GM21381 (cell line): ENCODE results near the gene HMCN2.

Experiments used
- ATAC-seq: cut with Tn5 transposase; IDR thresholded peaks from one replicate; pipeline ENCODE4 v1.9.1; 2021; ENCODE audit warnings: mild to moderate bottlenecking, moderate library complexity; ENCODE audit not compliant: unreplicated experiment

Gene HMCN2

DNA sequence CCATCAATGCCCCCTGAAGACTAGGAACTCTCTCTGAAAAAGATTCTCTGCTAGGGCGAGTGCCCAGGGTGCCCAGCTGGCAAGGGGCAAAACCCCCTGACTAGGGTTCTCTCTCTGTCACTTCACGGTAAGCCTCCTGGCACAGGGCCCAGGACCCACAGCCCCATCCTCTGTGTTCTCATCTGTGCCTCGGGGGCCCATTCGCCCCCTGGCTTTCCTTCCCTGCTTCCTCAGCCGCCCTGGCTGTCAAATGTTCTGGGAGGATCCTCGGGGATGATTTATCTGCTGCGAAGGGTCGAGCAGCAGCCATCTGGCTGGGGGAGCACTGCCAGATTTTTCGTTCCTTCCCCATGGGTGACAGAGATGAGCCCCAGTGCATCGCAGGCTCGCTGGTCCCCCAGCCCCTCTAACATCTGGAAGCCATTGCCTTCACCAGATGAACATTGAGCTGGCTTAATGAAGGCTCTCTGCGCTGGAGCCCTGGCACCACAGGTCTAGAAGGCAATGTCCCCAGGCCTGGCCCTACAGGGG is 24.2 kb downstream of the HMCN2 start:
- ATAC-seq = no peak

DNA sequence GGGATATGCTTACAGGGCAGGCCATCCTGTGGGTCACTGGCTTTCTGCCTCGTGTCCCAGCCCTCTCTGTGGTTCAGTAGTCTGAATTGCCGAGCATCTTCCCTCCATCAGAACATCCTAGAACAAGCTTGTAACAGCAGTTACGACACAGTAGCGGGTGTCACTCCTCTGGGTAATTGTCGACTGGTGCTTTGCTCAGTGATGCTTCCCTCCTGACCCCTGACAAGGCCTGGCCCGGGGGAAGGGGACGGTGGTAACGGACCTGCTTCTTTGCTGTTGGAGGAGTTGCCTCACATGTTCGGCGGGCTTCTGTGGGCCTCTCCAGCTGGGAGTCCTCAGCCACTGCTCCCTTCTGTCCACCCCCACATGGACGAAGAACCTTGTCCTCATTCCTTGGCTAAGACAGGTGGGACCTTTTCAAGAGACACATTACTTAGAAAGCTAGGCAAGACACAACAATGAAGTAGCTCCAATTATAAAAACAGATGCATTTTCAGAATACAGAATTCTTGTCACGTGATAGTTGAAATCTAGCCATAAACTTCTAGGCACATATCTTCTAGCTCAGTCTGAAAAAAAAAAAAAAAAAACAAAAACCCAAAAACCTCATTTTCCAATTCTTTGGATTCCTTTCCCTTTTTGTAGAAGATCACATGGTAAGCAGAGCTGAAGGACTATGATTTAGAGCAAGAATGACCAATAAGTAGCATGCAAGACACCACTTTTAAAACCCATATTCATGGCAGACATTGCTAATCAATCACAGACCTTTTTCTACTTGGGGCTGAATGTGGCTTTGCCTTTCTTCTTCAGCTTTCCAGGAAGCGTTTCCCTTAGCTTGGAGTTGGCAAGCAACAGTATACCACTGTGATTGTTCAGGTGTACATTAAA is 25.0 kb downstream of the HMCN2 start:
- no peak for ATAC-seq

DNA sequence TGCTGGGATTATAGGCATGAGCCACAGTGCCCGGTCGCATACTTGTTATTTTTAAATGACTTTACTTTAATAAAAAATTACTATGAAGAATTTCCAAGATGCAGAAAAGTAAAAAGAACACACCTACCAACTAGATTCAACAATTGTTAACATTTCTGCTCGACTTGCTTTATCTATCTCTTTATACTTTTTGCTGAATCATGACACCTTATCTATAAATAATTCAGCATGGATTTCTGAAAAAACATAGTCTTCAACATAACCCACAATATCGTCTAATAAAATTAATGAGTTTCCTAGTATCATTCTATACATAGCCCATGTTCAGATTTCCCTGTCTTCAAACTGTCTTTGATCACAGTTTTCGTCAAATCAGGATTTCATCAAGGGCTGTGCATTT is 25.9 kb downstream of the HMCN2 start:
- no peak for ATAC-seq

DNA sequence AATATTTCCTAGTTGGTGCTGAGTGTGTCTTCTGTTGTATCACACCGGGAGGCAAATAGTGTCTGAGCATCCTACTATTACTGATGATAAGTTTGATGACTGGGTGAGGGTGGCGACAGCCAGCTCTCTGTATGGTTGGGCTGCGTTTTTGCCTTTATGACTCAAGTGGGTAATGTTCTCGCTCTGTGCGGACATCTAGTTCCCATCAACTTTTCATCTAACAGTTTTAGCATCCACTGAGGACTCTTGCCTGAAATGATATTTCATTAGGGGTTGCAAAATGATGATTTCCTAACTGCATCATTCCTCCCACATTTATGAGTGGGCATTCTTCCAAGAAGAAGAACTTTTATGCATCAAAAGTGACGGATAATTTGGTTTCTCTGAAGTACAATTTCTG is 26.5 kb downstream of the HMCN2 start:
- ATAC-seq = no peak

DNA sequence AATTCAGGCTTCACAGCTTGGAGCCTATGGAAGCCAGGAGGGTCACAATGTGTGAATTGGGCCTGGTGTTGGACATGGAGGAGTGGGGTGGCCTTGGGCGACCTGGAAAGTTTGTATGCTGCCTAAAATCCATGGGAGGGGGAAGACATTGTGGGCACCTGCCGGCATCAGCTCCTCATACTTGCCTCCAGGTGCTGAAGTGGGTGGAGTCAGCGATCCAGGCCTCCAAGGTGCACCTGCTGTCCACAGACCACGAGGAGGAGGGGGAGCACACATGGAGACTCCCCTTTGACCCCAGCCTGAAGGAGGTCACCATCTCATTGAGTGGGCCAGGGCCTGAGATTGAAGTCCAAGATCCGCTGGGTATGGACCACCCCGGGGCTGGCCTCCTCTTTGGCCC is 29.1 kb downstream of the HMCN2 start:
- ATAC-seq = no peak

DNA sequence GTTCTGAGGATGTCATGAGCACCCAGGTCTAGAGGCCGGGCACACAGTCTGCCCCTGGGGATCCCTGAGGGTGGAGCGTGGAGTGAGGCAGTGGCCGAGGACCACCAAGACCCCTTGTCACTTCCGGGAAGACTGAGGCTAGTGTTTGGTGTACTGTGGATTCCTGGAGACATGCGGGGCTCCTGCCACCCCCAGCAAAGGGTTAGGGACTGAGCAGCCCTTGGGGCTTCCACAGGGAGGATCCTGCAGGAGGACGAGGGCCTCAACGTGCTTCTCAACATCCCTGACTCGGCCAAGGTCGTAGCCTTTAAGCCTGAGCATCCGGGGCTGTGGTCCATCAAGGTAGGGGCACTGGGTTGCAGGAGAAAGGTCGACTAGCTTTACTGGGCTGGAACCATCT is 29.9 kb downstream of the HMCN2 start:
- no peak for ATAC-seq

DNA sequence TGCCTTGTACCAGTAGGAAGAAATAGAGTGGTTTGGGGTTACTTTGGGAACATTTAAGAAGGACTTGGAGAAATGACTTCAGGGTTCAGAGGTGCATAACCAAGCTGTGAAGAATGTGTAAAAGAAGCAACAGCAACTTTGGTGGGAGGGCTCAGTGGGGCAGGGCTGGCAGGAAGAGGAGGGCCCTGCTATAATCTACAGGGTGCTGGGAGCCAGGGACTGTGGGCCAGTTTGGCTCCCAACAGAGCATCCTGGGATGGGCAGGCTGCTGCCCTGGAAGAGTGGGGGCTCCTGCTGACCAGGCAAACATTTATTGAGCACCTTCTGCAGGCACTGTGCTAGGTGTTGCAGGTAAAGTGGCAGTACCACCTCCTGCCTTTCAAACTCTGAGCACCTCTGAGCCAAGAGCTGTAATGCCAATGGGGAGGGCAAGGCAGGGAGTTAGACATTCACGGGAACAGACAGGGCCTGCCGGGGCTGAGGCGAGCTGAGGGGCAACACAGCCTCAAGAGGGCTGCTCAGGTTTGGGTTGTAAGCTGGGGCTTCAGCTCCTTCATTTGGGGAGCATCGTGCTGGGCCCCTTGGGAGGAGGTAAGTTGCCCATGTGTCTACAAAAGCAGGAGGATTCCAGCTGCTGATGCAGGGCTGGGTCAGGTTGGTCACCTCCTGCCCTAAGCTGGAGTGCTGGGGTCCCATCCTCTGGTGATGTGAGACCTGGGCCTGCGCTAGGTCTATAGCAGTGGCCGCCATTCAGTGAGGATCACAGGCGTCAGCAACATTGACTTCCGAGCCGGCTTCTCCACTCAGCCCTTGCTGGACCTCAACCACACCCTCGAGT is 30.6 kb downstream of the HMCN2 start:
- no peak for ATAC-seq

DNA sequence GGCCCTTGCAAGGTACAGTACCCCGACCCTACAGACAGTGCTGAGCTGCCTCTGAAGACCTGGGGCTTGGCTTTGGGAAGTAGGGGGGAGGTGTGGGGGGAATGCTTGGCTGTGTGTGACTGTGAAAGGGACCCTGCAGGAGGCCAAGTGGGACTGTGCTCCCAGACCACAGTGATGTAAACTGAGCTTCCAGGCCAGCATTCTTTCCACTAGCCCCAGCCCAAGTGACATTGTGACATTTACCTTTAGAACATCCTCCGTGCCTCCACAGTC is 31.2 kb downstream of the HMCN2 start:
- ATAC-seq = no peak

DNA sequence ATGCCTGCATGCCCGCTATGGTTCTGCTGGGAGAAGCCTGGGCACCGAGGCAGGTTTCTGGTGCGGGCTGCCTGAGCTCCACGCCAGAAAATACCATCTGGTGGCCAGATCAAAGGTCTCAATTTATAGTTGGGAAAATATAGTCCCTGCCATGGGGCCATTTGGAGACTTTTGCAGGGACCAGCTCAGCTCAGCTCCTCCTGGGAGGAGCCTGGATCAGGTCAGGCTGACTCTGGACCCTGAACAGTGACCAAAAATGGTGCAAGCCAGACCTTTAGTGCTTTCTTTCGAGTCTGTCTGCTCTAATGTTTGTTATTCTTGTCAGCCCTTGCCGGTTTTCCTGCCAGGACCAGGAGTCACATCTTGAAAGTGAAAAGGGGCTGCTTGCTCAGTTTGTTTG is 31.8 kb downstream of the HMCN2 start:
- ATAC-seq = no peak

DNA sequence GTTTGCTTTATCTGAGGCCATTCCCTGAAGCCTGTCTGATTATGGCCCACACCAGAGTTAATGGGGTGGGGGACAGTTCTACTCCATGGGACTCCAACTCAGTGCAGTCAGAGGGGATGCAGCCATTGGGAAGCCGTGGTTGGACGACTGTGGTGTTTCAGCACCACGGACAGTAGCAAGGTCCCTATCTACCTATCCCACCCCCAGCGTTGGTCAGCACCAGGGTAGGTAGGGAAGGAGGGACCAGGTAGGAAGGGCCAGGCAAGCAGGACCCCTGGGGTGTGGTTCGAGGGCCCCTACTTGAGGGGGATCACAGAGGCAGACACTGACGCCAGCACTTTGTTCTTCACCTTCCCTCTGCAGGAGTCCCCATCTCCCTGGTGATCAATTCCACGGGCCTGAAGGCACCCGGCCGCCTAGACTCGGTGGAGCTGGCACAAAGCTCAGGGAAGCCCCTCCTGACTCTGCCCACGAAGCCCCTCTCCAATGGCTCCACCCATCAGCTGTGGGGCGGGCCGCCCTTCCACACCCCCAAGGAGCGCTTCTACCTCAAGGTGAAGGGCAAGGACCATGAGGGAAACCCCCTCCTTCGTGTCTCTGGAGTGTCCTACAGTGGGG is 33.2 kb downstream of the HMCN2 start:
- ATAC-seq = no peak

DNA sequence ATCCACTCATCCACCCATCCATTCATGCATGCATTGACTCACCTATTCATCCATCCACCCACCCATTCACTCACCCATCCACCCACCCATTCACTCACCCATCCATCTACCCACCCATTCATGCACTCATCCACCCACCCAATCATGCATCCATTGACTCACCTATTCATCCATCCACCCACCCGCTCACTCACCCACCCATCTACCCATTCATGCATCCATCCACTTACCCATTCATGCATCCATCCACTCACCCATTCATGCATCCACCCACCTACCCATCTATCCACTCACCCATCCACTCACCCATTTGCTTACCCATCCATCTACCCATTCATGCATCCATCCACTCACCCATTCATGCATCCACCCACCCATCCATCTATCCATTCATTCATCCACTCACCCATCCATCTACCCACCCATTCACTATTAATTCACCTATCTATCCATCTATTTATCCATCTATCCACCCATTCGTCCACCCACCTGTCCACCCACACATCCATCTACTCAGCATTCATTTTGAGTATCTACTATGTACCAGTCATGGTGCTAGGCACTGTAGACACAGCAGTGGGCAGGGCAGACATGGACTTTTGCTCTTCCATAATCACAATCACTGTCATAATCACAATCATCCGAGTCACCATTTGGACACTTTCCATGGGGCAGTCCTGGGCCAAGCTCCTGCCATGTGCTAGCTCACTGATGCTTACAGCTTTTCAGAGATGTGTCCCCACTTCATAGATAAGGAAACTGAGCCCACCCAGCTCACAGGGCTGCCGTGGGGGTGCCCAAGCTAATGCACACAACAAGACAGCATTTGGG is 34.4 kb downstream of the HMCN2 start:
- ATAC-seq = no peak

DNA sequence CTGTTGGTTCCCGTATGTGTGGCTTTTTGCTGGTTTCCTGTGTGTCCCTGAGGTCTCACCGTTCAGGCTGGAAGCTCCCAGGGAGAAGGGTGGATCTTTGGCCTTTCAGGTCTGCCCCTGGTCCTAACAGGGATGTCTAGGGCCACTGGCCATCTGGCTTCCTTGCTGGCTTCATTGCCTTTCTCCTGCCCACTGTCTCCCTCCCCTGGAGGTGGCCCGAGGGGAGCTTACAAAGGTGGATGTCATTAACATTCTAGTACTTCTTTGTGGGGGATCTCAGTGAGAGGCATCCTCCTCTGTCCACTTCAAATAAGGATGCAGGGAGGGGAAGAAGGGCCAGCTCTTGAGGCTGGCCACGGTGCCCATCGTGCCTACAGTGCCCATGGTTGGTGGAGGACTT is 35.2 kb downstream of the HMCN2 start:
- ATAC-seq = no peak

DNA sequence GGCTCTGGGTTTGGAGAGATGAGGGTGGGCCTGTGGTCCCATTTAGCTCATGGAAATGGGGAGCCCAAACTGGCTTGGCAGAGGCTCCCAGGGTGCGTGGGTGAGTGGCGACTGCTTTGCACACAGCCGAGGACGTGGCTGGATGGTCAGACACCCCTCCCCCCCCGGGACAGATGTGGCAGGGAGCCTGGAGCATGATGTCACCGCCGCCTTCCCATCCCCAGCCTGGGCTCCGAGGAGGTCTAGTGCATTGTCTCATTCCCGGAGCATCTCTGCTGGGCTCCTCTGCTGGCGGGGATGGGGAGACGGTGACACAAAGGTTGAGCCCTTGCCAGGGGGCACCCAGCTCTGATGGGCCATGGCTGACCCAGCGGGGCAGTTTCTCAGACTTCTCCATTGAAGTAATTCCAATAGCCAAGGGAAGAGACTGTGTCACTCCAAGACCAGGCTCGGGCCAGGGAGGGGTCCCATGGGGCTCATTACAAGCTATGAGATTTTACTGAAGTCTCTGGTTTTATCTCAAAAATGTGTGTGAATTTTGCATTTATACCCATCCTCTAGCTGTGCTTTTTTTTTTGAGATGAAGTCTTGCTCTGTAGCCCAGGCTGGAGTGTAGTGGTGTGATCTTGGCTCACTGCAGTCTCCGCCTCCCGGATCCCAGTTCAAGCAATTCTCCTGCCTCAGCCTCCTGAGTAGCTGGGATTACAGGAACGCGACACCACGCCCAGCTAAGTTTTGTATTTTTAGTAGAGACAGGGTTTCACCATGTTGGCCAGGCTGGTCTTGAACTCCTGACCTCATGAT is 36.1 kb downstream of the HMCN2 start:
- ATAC-seq = no peak

DNA sequence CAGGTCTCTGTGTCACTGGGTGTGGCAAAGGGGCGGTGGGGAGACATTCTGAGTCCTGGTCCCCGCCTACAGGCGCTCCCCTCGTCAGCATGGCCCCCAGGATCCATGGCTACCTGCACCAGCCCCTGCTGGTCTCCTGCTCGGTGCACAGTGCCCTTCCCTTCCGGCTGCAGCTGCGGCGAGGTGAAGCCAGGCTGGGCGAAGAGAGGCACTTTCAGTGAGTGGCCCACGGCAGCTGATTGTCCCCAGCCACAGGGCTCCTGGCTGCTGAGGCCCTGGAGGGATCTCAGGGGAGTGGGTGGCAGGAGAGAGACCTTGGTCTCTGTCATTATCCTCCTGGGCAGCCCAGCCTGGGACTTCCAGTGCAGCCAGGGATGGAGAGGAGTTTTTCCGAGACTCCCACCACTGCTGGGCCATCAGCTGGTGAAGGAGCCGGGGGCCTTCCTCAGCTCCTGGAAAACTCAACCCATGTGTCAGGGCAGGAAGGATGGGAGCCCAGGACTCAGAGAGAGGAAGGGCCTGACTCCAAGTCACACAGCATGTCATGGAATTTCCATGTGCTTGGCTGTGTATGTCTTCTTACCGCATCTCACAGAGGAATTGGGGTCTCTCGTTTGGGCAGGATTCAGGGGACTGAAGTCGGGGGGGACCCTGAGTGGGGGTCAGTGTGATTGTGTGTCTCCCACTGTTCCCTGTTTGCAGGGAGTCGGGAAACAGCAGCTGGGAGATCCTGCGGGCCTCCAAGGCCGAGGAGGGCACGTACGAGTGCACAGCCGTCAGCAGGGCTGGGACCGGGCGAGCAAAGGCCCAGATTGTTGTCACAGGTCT is 37.4 kb downstream of the HMCN2 start:
- ATAC-seq = no peak

DNA sequence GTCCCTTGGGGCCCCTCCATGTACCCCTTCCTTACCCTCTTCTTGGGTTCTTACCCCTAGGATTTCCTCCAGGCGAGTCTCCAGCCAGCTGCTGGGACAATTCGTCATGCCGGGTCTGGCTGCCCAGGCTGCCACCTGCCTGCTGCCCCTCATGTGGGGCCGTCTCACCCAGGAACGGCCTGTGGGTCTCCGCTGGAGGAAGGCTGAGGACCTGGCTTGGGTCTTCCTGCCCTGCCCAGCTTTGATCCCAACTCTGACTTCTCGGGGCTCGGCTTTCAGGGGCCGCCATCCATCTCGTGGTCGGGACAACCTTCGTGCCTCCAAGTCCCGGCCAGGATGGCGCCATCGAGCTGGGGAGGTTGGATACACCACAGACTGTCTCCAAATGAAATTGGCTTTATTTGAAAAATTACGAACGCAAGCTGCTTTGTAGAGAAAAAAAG is 38.1 kb downstream of the HMCN2 start:
- ATAC-seq = no peak

DNA sequence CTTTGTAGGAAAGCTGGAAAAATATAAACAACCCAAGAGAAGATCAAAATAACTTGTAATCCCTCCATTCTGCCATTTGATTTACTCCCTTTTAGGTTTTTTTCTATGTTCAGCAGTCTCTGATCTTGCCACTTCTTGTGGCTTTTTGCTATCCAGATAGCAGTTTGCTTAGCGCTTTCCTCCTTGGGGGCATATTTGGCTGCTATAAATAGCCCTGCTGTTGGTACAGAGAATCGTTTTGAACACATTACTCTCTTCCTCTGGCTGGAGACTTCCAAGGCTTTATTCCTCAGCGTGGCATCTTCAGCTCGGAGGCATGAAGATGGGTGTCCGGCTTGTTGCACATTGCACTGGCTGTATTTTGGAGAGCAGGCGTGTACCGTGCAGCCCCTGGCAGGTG is 38.6 kb downstream of the HMCN2 start:
- no peak for ATAC-seq

DNA sequence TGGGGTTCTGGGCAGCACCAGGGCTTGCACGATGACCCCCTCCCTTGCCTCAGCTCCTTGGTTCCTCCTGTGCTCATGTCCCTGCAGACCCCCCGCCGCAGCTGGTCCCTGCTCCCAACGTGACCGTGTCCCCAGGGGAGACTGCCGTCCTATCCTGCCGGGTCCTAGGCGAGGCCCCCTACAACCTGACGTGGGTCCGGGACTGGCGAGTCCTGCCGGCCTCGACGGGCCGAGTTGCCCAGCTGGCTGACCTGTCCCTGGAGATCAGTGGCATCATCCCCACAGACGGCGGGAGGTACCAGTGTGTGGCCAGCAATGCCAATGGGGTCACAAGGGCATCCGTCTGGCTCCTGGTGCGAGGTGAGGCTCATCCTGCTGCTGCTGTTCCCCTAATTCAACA is 39.1 kb downstream of the HMCN2 start:
- ATAC-seq = no peak

DNA sequence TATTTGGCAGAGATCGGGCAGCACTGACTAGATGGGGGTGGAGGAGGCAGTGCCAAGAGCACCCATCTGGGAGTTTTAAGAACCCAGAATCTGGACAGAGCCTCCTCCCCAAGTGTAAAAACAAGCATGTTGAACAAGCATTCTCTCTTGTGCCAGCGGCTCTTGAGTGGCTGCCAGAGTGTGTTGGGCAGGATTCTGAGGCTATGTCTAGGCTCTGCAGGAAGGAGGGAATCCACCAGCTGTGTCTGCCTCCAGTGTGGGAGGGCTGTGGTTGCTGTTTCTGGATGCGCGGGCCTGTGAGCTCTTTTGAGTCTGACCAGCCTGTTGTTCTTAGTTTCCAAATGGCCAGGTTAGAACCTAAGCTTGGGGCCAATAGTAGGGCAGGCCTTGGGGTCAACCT is 39.8 kb downstream of the HMCN2 start:
- ATAC-seq = no peak
